ENCODE results near the gene NR1I3.

The NR1I3 gene

GRCh38 chr1:161238039-161238473, at the start of gene NR1I3:
Gene NR1I3 (minus strand): TSS chr1:161238203. CDS start chr1:161236565, 1,638 bp downstream.
- no peak for TF ChIP-seq CTCF (IDR thresholded peaks at IDR 0.05; ENCODE audit: low read depth, low read length)
- no peaks in the 10 kb centered on the region for H3K36me3 ChIP-seq
- DNase-seq: no peak
- H3K4me3 ChIP-seq (ENCODE audit: low read depth, low read length): no peak within 1 kb of the TSS
- no peak within 1 kb of the TSS for H3K27ac ChIP-seq
- no peaks in the 10 kb centered on the region for H3K9me3 ChIP-seq (ENCODE audit: severe bottlenecking)
- peaks cover 70% of the 10 kb centered on the region for H3K27me3 ChIP-seq (ENCODE audit: insufficient read depth, low read depth, severe bottlenecking)

- Histone ChIP-seq H3K9me3 (ENCODE audit: severe bottlenecking) (no peaks in the 10 kb centered on the region), H3K4me3 (ENCODE audit: low read depth, low read length) (no peak overlapping the region), H3K27me3 (ENCODE audit: insufficient read depth, low read depth, severe bottlenecking) (peaks cover 74% of the 10 kb centered on the region), H3K27ac (no peak overlapping the region), H3K36me3 (no peaks in the 10 kb centered on the region)
- DNase-seq: no peak
- TF ChIP-seq CTCF (IDR thresholded peaks at IDR 0.05; ENCODE audit: low read depth, low read length): no peak
Observed at GRCh38 chr1:161287482-161288054, 49.6 kb upstream of the NR1I3 start.

GRCh38 chr1:161285521-161285920, 47.5 kb upstream of the NR1I3 start:
- DNase-seq: no peak
- peaks cover 84% of the 10 kb centered on the region for H3K27me3 ChIP-seq (ENCODE audit: insufficient read depth, low read depth, severe bottlenecking)
- no peak for TF ChIP-seq CTCF (IDR thresholded peaks at IDR 0.05; ENCODE audit: low read depth, low read length)
- peaks cover 7% of the 10 kb centered on the region for H3K9me3 ChIP-seq (ENCODE audit: severe bottlenecking)
- H3K4me3 ChIP-seq (ENCODE audit: low read depth, low read length): no peak overlapping the region
- H3K36me3 ChIP-seq: no peaks in the 10 kb centered on the region
- no peak overlapping the region for H3K27ac ChIP-seq

GRCh38 chr1:161285113-161285512, 47.1 kb upstream of the NR1I3 start:
- no peaks in the 10 kb centered on the region for H3K36me3 ChIP-seq
- peaks cover 8% of the 10 kb centered on the region for H3K9me3 ChIP-seq (ENCODE audit: severe bottlenecking)
- DNase-seq: no peak
- no peak for TF ChIP-seq CTCF (IDR thresholded peaks at IDR 0.05; ENCODE audit: low read depth, low read length)
- no peak overlapping the region for H3K4me3 ChIP-seq (ENCODE audit: low read depth, low read length)
- H3K27me3 ChIP-seq (ENCODE audit: insufficient read depth, low read depth, severe bottlenecking): peaks cover 88% of the 10 kb centered on the region
- no peak overlapping the region for H3K27ac ChIP-seq

GRCh38 chr1:161282991-161283390, 45.0 kb upstream of the NR1I3 start:
- TF ChIP-seq CTCF (IDR thresholded peaks at IDR 0.05; ENCODE audit: low read depth, low read length): no peak
- DNase-seq: no peak
- Histone ChIP-seq H3K36me3 (no peaks in the 10 kb centered on the region), H3K27ac (no peak overlapping the region), H3K27me3 (ENCODE audit: insufficient read depth, low read depth, severe bottlenecking) (peaks cover 89% of the 10 kb centered on the region), H3K4me3 (ENCODE audit: low read depth, low read length) (no peak overlapping the region), H3K9me3 (ENCODE audit: severe bottlenecking) (peaks cover 8% of the 10 kb centered on the region)

GRCh38 chr1:161274874-161275273, 36.9 kb upstream of the NR1I3 start:
- peaks cover 93% of the 10 kb centered on the region for H3K27me3 ChIP-seq (ENCODE audit: insufficient read depth, low read depth, severe bottlenecking)
- peaks cover 5% of the 10 kb centered on the region for H3K9me3 ChIP-seq (ENCODE audit: severe bottlenecking)
- no peak overlapping the region for H3K4me3 ChIP-seq (ENCODE audit: low read depth, low read length)
- no peak for TF ChIP-seq CTCF (IDR thresholded peaks at IDR 0.05; ENCODE audit: low read depth, low read length)
- H3K27ac ChIP-seq: no peak overlapping the region
- DNase-seq: peak; percentile 72
- H3K36me3 ChIP-seq: no peaks in the 10 kb centered on the region

Measured in WERI-Rb-1 (cell line).